CD4-positive, alpha-beta T cell treated with Interferon gamma for 1 hour (primary cell): ENCODE data around the gene MAP2K5.

Source experiments
- DNase-seq: peaks from one replicate; pipeline ENCODE4 v3.0.0-alpha.2; 2020

MAP2K5 gene

DNA sequence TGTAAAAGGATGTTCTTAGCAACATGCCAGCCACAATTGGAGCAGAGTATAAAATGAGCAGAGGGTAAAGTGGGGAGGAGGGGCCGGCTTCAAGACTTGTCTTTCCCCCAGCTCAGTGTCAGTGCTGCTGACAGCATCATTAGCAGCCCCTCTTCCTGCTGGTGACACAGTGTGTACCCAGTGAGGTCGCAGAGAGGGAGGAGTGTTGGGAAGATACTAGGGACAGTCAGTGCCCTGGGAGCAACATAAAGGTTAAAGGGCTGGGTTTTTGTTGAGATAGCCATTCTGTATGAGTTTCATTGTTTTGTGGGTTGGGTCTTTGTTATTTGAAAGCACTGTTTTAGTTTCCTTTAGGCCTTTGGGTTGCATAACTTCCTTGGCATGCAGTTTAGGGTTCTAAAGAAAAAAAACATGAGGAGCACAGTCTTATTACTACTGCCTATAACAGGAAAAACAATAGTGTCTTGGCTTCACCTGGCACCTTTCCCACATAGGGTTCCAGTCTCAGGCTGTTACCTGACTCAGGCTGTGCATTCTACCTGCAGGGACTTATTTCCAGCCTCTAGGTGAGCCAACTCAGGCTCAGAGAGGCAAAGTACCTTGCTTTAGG, 188.7 kb downstream of the MAP2K5 start:
- no peak for DNase-seq

- DNase-seq: no peak
These were observed 189.7 kb downstream of the MAP2K5 start for GRCh38 chr15:67732164-67732563.

- no peak for DNase-seq
These were observed 190.3 kb downstream of the MAP2K5 start for GRCh38 chr15:67732671-67733374.

- no peak for DNase-seq
These were observed 193.4 kb downstream of the MAP2K5 start for GRCh38 chr15:67735896-67736295.

DNA sequence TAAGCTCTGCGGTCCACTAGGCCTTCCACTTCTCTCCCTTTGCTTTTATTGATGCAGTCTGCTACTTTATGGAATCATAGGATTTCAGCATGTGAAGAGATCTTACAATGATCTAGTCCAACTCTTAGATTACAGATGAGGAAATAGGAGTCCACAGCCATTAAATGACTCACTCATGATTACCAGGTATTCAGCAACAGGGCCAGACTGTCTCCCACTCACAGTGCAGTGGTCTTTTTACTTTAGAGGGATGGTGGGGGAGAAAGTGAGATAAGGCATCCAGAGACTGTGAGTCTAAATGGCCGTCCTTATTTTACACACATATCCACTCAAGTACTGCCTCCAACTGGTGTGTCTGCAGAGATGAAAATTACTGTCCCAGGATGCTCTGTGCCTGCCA, 194.3 kb downstream of the MAP2K5 start:
- no peak for DNase-seq

GRCh38 chr15:67738056-67738455, 195.6 kb downstream of the MAP2K5 start:
- no peak for DNase-seq

- DNase-seq: no peak
These were observed 197.9 kb downstream of the MAP2K5 start for GRCh38 chr15:67740405-67740804.

GRCh38 chr15:67741308-67741707, 198.8 kb downstream of the MAP2K5 start:
- no peak for DNase-seq

GRCh38 chr15:67743558-67743957, 201.1 kb downstream of the MAP2K5 start:
- no peak for DNase-seq

DNA sequence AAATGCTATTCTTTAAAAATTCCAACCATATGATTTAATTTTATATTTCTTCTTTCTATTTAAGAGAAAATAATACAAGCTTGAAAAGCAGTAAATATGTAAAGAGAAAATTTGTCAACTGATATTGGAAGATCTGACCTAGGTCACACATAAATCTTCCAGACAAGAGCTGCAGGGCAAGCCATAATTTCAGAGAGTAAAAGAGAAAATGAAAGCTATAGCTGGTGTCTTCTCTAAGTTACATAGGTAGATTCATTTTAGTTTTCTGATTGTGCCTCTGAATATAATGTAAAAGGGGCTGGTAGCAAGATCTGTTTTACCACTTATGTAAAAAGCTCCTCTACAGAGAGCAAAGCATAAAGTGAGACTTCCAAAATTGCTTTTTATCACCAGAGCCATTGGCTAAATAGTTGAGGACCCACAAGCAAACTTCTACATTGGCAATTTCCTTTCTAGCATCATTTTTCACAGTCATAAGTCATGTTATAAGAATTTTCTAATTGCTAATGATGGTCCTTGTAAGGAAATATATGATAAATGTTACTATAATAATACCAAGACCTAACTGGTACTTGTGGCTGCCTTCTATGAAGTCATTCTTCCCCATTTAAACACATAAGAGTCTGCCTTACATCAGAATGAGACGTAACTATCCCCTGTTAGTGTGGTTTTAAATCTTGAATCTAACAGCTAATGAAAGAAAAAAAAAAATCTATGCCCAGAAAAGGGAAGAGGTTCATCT, 202.0 kb downstream of the MAP2K5 start:
- DNase-seq: no peak

GRCh38 chr15:67745073-67746006, 202.8 kb downstream of the MAP2K5 start:
- no peak for DNase-seq

GRCh38 chr15:67746022-67746421, 203.5 kb downstream of the MAP2K5 start:
- DNase-seq: no peak

DNA sequence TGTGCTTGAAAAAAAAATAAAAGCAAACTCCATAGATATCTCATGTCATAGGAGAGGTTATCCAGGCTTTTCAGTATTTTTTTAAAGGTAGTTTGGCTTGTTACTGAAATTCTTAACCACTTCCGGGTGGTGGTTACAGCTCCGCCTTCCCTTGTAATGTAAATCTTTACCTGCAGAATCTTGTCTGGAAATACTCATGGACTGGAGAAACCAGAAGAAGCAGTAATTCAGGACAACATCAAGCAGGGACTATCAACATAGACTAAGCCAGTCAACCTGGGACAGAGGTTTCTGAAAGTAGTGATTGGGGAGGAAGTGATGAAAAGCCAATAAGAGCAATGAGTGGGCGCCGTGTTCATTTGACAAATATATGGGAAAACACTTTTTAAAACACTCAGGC, 203.9 kb downstream of the MAP2K5 start:
- DNase-seq: no peak

DNA sequence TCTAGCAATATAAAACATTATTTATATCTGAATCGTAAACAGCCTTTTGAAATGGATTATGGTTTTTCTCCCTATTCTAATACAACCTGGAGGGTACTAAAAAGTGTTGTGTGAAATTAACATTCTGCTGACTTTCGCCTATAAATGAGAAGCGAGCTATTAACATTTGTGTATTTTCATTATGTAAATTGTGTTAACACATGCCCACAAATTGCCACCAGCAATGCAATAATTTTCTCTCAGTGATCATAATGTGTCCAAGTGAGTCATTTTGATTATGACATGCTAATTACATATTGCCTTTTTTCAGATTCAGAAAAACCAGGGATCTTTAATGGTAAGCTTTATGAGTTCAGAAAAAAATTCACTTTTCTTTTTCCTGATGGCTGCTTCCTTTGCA, 205.4 kb downstream of the MAP2K5 start:
- DNase-seq: no peak

DNA sequence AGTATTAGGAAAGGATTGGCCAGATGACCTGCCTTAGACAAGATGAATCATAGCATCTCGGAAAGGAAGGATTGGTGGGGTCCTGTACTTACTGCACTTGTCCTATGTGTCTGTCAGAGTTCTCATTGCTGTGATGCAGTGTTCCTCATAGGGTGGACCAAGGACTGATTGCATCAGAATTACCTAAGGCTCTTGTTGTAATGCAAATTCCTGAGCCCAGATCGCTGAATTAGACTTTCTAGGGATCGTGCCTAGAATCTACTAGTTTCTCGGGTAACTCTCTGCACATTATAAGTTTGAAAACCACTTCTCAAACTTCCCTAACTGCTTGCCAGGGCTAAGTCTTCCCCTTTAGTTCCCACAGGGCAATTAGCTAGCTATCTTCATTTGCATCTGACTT, 207.9 kb downstream of the MAP2K5 start:
- no peak for DNase-seq

- DNase-seq: no peak
These were observed 211.4 kb downstream of the MAP2K5 start for GRCh38 chr15:67753891-67754290.

DNA sequence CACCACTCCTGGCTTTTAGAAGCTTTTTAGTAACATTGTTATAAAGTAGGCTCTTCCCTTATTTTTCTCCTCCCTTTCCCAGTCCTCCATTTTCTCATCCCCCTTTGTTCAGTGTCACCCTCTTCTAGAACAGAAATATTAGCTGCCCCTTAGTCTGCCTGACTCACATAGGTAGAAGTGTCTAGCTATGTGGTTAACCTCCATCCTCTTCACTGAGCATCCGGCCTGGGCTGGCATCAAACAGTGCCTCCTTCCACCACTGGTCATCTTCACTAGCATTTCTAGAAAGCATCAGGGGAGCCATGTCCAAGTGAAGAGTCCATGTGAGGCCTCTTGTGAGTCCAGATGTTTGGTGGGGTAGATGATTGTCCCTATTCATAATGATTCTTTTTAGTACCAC, 212.8 kb downstream of the MAP2K5 start:
- no peak for DNase-seq

DNA sequence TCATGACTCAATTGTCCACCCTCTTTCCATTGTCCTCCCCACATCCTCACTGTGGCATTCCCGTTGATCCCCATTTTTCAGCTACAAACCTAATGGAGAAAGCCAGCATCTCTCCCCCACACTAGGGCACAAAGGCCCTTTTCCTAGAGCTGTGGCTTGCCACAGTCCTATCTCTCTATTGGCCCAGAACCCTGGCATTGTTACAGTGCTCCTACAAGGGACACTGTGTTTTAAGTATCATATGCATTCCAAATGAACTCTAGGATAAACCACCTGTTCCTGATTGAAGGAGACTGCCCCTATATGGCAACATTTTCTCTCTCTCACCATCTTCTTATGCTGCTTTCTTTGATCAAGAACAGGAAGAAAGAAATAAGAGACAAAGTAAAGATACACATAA, 213.4 kb downstream of the MAP2K5 start:
- no peak for DNase-seq

DNA sequence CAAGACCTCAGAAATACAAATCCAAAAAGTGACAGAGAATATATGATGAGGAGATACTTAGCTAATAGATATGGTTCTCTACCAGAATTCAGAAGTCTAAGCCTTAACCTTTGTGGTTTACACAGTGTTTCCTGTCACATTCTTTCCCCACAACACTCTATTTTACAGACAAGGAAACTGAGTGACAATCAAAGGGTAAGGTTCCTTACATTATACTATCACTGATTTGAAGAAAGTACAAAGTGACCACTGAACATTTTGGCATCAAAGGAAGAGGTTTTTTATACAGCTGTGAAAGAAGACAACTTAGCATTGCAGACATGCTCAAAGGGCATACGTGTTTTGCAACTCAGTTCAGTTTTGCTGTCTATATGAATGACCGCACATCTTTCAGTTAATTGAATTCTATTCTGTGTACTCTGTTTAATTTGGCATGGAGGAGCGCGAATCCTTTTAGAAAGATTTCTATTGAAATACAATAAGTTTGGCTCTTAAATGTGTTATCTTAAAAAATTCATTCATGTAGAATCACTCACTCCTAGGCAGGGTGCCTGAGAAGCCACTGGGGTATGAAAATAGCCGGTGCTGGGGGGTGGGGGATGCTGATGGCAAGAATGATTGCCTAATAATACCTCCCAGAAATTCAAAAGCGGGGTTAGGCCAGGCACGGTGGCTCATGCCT, 216.3 kb downstream of the MAP2K5 start:
- no peak for DNase-seq

DNA sequence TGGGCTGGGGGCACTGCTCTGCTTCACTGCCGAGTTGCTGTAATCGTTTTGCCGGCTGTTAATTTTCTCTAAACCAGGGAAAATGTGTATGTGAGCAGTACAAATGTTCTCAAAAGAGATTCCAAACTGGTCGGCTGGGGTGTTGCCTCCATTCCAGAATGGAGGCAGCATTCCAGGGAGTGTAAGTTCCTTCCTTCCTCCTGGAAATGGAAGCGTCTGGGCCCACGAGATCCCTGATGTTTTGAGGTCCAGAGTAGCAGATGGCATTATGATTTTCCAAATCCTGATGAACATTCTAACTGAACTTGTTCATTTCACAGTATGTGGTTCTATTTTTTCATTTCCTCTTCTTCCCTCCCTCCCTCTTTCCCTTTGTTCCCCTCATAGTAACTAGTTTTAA, 218.4 kb downstream of the MAP2K5 start:
- DNase-seq: no peak

GRCh38 chr15:67761343-67761742, 218.8 kb downstream of the MAP2K5 start:
- DNase-seq: no peak

- DNase-seq: no peak
These were observed 220.3 kb downstream of the MAP2K5 start for GRCh38 chr15:67762610-67763368.
